Transverse colon (tissue), 4 donors: ENCODE measurements around the gene EXD2. TPM values are rescaled to one million over a fixed set of nuclear protein-coding genes. Genes with fewer than 3 reads are reported as not detected.

Experiments used
- DNase-seq: peaks from one replicate; pipeline ENCODE4 v3.0.0-alpha.2; 2019
- H3K27ac ChIP-seq, 4 donors: fragments of 200-600 bp; sonication (generic); 2 replicates each; pipeline ENCODE4 v1.5.1; 2016 to 2018; ENCODE audit warnings: inconsistent platforms in 4 of 4
- H3K27me3 ChIP-seq: fragments of 200-600 bp; sonication (generic); 2 replicates; pipeline ENCODE4 v1.5.1; 2017; ENCODE audit warnings: inconsistent platforms
- H3K36me3 ChIP-seq, 4 donors: fragments of 200-600 bp; sonication (generic); 2 replicates each; pipeline ENCODE4 v1.5.1; 2017 to 2019; ENCODE audit warnings: inconsistent platforms in 4 of 4
- H3K4me1 ChIP-seq, 4 donors: fragments of 200-600 bp; sonication (generic); 2 replicates each; pipeline ENCODE4 v1.5.1; 2017 to 2020; ENCODE audit warnings: inconsistent platforms in 4 of 4
- H3K4me3 ChIP-seq, 4 donors: fragments of 200-600 bp; sonication (generic); 1 replicate in 1 of 4; 2 replicates in 3 of 4; pipeline versions ENCODE4 v1.5.1 to v1.6.1; 2017 to 2019; ENCODE audit warnings: inconsistent platforms in 4 of 4
- H3K9me3 ChIP-seq, 2 donors: fragments of 200-600 bp; sonication (generic); 2 replicates each; pipeline ENCODE4 v1.5.1; 2017 to 2019; ENCODE audit warnings: inconsistent platforms in 2 of 2
- CTCF ChIP-seq, 5 experiments: fragments of 200-600 bp in 3 of 5; fragments of 450-650 bp in 2 of 5; sonication (generic) in 3 of 5; IDR thresholded peaks; 1 replicate in 2 of 5; 2 replicates in 3 of 5; pipeline ENCODE4 v1.5.1; 2016 to 2017; ENCODE audit warnings: antibody characterized with exemption in 5 of 5, inconsistent platforms in 3 of 5, mild to moderate bottlenecking in 2 of 5, moderate library complexity in 1 of 5
- EP300 ChIP-seq: sonication (generic); formaldehyde crosslinking; IDR thresholded peaks from one replicate; pipeline ENCODE4 v1.6.1; 2017; ENCODE audit warnings: antibody characterized with exemption, low read depth
- POLR2A ChIP-seq: fragments of 450-650 bp; IDR thresholded peaks from one replicate; pipeline ENCODE4 v1.6.1; 2016; ENCODE audit warnings: antibody characterized with exemption, mild to moderate bottlenecking, moderate library complexity
- POLR2AphosphoS5 ChIP-seq, 3 donors: sonication (generic); formaldehyde crosslinking; IDR thresholded peaks; one replicate each; pipeline ENCODE4 v1.6.1; 2016; ENCODE audit warnings: antibody characterized with exemption in 3 of 3
- WGBS, 2 donors: methylation state at CpG; one replicate each; pipeline ENCODE4 v1.1.5; 2018; ENCODE audit warnings: low coverage in 1 of 2; 5-methylcytosine and 5-hydroxymethylcytosine counted together
- in situ Hi-C, 4 donors: fragments of 200-750 bp; cut with MboI; loops; one replicate each; pipeline versions ENCODE4 v1.15.0 to v1.15.1; 2017; ENCODE audit warnings: low sequenced_read_pairs in 3 of 4, low pct_ligation_motif_present in 1 of 4, low pct_unique_long_range_greater_than_20kb in 1 of 4
- intact Hi-C: fragments of 100-400 bp; cut with DNase I; formaldehyde crosslinking; loops from one replicate; pipeline ENCODE4 v1.15.1; 2023; ENCODE audit warnings: low total_unique reads
- total RNA-seq, 4 donors: library from RNA; depleted of rRNA; stranded (reverse); fragments of >200 nt; gene quantifications; one replicate each; pipeline ENCODE4 v1.1.0, GENCODE V29; 2016

The EXD2 gene
- total RNA-seq, 4 donors from 2014 or later, result 16.5 to 33.8 (median 22.8) TPM

DNA sequence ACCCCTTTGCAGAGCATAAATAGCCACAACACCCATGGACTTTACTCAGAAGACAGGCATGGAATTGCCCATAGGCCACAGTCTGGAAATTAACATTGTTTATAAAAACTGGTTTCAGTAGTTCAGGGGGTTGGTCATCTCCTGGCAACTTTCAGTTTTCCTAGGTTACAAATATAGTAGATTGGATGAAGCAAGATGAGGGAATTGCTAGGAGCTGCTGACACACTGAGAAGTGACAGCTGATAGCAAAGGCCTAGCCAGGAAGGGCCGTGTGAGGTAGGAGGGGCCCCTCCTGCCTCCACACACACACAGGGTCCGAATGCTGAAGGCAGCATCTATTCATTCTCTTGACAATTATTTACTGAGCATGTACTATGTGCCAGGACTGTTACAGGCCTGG, 76.9 kb downstream of the EXD2 start:
- peaks cover 10% of the 10 kb centered on the region for H3K27me3 ChIP-seq
- H3K9me3 ChIP-seq, result no peaks in the 10 kb centered on the region
- DNase-seq, result no peak
- no peak overlapping the region for H3K27ac ChIP-seq
- no peaks in the 10 kb centered on the region for H3K4me1 ChIP-seq
- H3K4me3 ChIP-seq, result no peak overlapping the region
- TF ChIP-seq EP300 (no peak), POLR2A (no peak), CTCF (IDR thresholded peaks at IDR 0.05) (no peak), POLR2AphosphoS5 (IDR thresholded peaks at IDR 0.05) (no peak)
- intact Hi-C loops, result no loop called here
- H3K36me3 ChIP-seq, result no peaks in the 10 kb centered on the region
- 62 to 83% methylated on average over 1 to 2 of the region's 2 CpGs for WGBS, 2 donors
- in situ Hi-C loops, result no loop called here

DNA sequence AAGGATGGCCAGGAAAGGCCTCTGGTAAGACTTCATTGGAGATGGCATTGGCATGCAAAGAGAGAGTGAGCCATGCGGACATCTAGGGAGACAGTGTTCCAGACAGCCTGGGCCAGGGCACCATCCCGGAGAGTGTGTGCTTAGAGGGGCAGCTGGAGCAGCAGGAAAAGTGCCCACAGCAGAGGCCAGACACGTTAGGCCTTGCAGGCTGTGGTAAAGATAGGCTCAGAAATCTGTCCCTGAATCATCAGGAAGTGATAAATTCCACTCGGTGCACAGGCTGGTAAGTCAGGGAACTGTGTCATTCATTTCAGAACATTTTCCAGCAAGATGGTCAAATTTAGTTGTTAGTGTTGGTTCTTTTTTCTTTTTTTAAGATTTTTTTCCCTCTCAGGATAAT, 77.5 kb downstream of the EXD2 start:
- Histone ChIP-seq H3K27ac (no peak overlapping the region), H3K9me3 (no peaks in the 10 kb centered on the region), H3K27me3 (peaks cover 6% of the 10 kb centered on the region), H3K4me1 (no peaks in the 10 kb centered on the region), H3K36me3 (no peaks in the 10 kb centered on the region), H3K4me3 (no peak overlapping the region)
- WGBS, 2 donors, result 30 to 65% methylated on average over 2 to 4 of the region's 4 CpGs
- in situ Hi-C loops, result no loop called here
- DNase-seq, result no peak
- intact Hi-C loops, result no loop called here
- TF ChIP-seq POLR2AphosphoS5 (IDR thresholded peaks at IDR 0.05), result no peak
- TF ChIP-seq POLR2A, result no peak
- TF ChIP-seq CTCF (IDR thresholded peaks at IDR 0.05), result no peak
- TF ChIP-seq EP300, result no peak

DNA sequence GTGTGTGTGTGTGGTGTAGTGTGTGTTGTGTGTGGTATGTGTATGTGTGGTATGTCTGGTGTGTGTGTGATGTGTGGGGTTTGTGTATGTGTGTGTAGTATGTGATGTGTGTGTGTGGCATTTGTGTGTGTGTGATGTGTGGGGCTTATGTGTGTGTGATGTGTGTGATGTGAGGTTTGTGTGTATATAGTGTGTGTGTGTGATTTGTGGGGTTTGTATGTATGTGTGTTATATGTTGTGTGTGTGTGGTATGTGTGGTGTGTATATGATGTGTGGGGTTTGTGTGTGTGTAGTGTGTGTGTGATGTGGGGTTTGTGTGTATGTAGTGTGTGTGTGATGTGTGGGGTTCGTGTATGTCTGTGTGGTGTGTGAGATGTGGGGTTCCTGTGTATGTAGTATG, 78.1 kb downstream of the EXD2 start:
- Histone ChIP-seq H3K36me3 (no peaks in the 10 kb centered on the region), H3K27ac (no peak overlapping the region), H3K4me3 (no peak overlapping the region), H3K27me3 (peaks cover under 1% of the 10 kb centered on the region), H3K4me1 (no peaks in the 10 kb centered on the region), H3K9me3 (no peaks in the 10 kb centered on the region)
- in situ Hi-C loops (no loop called here), intact Hi-C loops (no loop called here)
- 36 to 83% methylated on average over 1 of the region's 1 CpG for WGBS, 2 donors
- no peak for TF ChIP-seq POLR2A
- TF ChIP-seq CTCF (IDR thresholded peaks at IDR 0.05), result no peak
- TF ChIP-seq POLR2AphosphoS5 (IDR thresholded peaks at IDR 0.05), result no peak
- TF ChIP-seq EP300, result no peak
- no peak for DNase-seq

- no peaks in the 10 kb centered on the region for H3K4me1 ChIP-seq
- DNase-seq, result no peak
- intact Hi-C loops, result no loop called here
- no peak overlapping the region for H3K4me3 ChIP-seq
- H3K27me3 ChIP-seq, result no peaks in the 10 kb centered on the region
- H3K36me3 ChIP-seq, result no peaks in the 10 kb centered on the region
- 82% methylated on average over 10 of the region's 10 CpGs; no CpG with 5 or more reads in 1 of the 2 donors for WGBS, 2 donors
- no peak overlapping the region for H3K27ac ChIP-seq
- H3K9me3 ChIP-seq, result no peaks in the 10 kb centered on the region
- in situ Hi-C loops, result no loop called here
- no peak for TF ChIP-seq CTCF (IDR thresholded peaks at IDR 0.05)
Observed at GRCh38 chr14:69270097-69270496, 78.8 kb downstream of the EXD2 start.
